Stimulated activated CD8-positive, alpha-beta memory T cell treated with anti-CD3 and anti-CD28 coated beads, Interleukin-12 subunit alpha, Interleukin-12 subunit beta, amount 100 ng/mL, for 24 hours (primary cell): ENCODE results near the gene AFF1.
"Not testable (repeated sequence)": the region's sequence is repeated elsewhere in the genome, so short reads cannot be mapped to it uniquely, and the experiment has no call there.

Experiments
- DNase-seq: peaks from one replicate; pipeline ENCODE4 v3.0.0-alpha.2; 2020; ENCODE audit errors: extremely low read depth

AFF1 gene

GRCh38 chr4:87117051-87117731, 182.4 kb downstream of the AFF1 start:
- DNase-seq, result no peak

- DNase-seq, result no peak
Measured at GRCh38 chr4:87117732-87118075, 182.9 kb downstream of the AFF1 start.

GRCh38 chr4:87118421-87118820, 183.6 kb downstream of the AFF1 start:
- DNase-seq, result no peak

GRCh38 chr4:87118826-87119225, 184.0 kb downstream of the AFF1 start:
- no peak for DNase-seq

- DNase-seq, result no peak
Measured at GRCh38 chr4:87120010-87120409, 185.2 kb downstream of the AFF1 start.

- no peak for DNase-seq
Measured at GRCh38 chr4:87120411-87121162, 185.8 kb downstream of the AFF1 start.

- DNase-seq, result no peak
Measured at GRCh38 chr4:87121341-87122065, 186.7 kb downstream of the AFF1 start.

- no peak for DNase-seq
Measured at GRCh38 chr4:87122252-87122651, 187.4 kb downstream of the AFF1 start.

- DNase-seq, result no peak
Measured at GRCh38 chr4:87126056-87126455, 191.2 kb downstream of the AFF1 start.

GRCh38 chr4:87128006-87128705, 193.3 kb downstream of the AFF1 start:
- no peak for DNase-seq

GRCh38 chr4:87129681-87130080, 194.9 kb downstream of the AFF1 start:
- no peak for DNase-seq

GRCh38 chr4:87130985-87131703, 196.3 kb downstream of the AFF1 start:
- DNase-seq, result no peak

GRCh38 chr4:87132035-87132434, 197.2 kb downstream of the AFF1 start:
- DNase-seq, result no peak

GRCh38 chr4:87133183-87133582, 198.4 kb downstream of the AFF1 start:
- DNase-seq, result no peak

GRCh38 chr4:87134122-87134521, 199.3 kb downstream of the AFF1 start:
- DNase-seq, result no peak

- DNase-seq, result no peak
Measured at GRCh38 chr4:87141428-87141827, 206.6 kb downstream of the AFF1 start.

- no peak for DNase-seq
Measured at GRCh38 chr4:87144356-87144755, 209.5 kb downstream of the AFF1 start.

- not testable (repeated sequence) for DNase-seq
Measured at GRCh38 chr4:87145934-87146333, 211.1 kb downstream of the AFF1 start.

- no peak for DNase-seq
Measured at GRCh38 chr4:87147116-87147515, 212.3 kb downstream of the AFF1 start.

GRCh38 chr4:87150498-87151261, 215.9 kb downstream of the AFF1 start:
- DNase-seq, result no peak

- DNase-seq, result no peak
Measured at GRCh38 chr4:87151730-87152129, 216.9 kb downstream of the AFF1 start.
